WI38 (cell line): ENCODE measurements around the gene ODC1.

Experiments used
- H3K4me3 ChIP-seq: 2 replicates; pipeline ENCODE4 v1.5.1; 2011; ENCODE audit warnings: low read depth, mild to moderate bottlenecking, control low read depth, low read length
- CTCF ChIP-seq: IDR thresholded peaks from 2 replicates; pipeline ENCODE4 v1.5.1; 2012; ENCODE audit warnings: low read depth, mild to moderate bottlenecking, control low read depth, low read length

The ODC1 gene

GRCh38 chr2:10471046-10471571, 23.0 kb upstream of the ODC1 start:
- no peak overlapping the region for H3K4me3 ChIP-seq
- no peak for TF ChIP-seq CTCF

- H3K4me3 ChIP-seq = no peak overlapping the region
These were observed 22.0 kb upstream of the ODC1 start for GRCh38 chr2:10469955-10470608.

GRCh38 chr2:10469301-10469700, 21.2 kb upstream of the ODC1 start:
- no peak for TF ChIP-seq CTCF
- no peak overlapping the region for H3K4me3 ChIP-seq

More at GRCh38 chr2:10469955-10470608, 22.0 kb upstream of the ODC1 start:
- no peak for TF ChIP-seq CTCF

GRCh38 chr2:10467401-10467800, 19.3 kb upstream of the ODC1 start:
- no peak overlapping the region for H3K4me3 ChIP-seq
- TF ChIP-seq CTCF = no peak

GRCh38 chr2:10466801-10467200, 18.7 kb upstream of the ODC1 start:
- no peak for TF ChIP-seq CTCF
- no peak overlapping the region for H3K4me3 ChIP-seq

GRCh38 chr2:10465910-10466309, 17.8 kb upstream of the ODC1 start:
- TF ChIP-seq CTCF = no peak

GRCh38 chr2:10462178-10463083, 14.3 kb upstream of the ODC1 start:
- no peak overlapping the region for H3K4me3 ChIP-seq
- TF ChIP-seq CTCF = no peak

More at GRCh38 chr2:10465910-10466309, 17.8 kb upstream of the ODC1 start:
- no peak overlapping the region for H3K4me3 ChIP-seq
